HG03565 (cell line): ENCODE measurements around the gene GNG11.
"Not testable (repeated sequence)": the region's sequence is repeated elsewhere in the genome, so short reads cannot be mapped to it uniquely, and the experiment has no call there.

ENCODE experiments used
- ATAC-seq: cut with Tn5 transposase; IDR thresholded peaks from one replicate; pipeline ENCODE4 v1.9.1; 2021; ENCODE audit warnings: mild to moderate bottlenecking, moderate library complexity; ENCODE audit not compliant: unreplicated experiment

The GNG11 gene

GRCh38 chr7:93911242-93911641 lies 10.3 kb upstream of the GNG11 start:
- not testable (repeated sequence) for ATAC-seq

DNA sequence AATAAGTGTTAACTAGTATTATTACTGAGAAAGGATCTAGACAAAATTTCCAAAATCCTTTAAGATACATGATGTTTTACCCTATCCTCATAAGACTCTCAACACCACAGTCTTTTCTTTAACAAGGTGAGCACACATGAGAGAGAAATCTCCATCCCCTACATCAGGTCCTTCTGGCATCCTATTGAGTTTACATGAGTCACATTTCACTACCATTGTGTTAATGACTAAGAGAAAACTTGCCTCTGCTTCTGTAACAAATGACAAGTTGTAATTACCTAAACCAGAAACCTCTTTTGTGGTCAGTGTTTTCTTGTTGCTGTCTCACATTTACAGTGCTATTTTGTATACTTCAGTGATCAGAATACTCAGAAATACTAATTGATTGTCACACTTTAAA lies 9.9 kb upstream of the GNG11 start:
- ATAC-seq, result peak; percentile 72

- no peak for ATAC-seq
Measured at GRCh38 chr7:93913197-93913596, 8.3 kb upstream of the GNG11 start.

GRCh38 chr7:93914581-93915066 lies 6.9 kb upstream of the GNG11 start:
- no peak for ATAC-seq

- ATAC-seq, result not testable (repeated sequence)
Measured at GRCh38 chr7:93915206-93915842, 6.2 kb upstream of the GNG11 start.

- peak; percentile 38 for ATAC-seq
Measured at GRCh38 chr7:93915888-93916287, 5.6 kb upstream of the GNG11 start.

DNA sequence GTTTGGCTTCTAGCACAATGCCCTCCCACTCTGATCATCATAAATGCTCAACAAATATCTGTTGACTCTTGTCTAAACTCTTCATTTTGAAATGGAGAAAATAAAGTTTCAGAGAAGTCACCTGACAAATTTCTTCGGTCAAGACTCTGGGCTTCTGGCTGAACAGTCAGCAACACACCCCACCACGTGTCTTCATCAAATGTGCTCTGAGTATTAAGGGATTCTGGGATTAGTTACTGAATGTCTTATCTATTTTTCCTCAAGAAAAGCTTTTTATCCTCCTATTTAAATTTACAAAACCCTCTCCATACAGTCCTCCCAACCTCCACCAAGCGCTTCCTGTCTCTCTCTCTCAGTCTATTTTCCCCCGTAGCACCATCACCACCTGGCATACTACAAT lies 5.2 kb upstream of the GNG11 start:
- not testable (repeated sequence) for ATAC-seq

DNA sequence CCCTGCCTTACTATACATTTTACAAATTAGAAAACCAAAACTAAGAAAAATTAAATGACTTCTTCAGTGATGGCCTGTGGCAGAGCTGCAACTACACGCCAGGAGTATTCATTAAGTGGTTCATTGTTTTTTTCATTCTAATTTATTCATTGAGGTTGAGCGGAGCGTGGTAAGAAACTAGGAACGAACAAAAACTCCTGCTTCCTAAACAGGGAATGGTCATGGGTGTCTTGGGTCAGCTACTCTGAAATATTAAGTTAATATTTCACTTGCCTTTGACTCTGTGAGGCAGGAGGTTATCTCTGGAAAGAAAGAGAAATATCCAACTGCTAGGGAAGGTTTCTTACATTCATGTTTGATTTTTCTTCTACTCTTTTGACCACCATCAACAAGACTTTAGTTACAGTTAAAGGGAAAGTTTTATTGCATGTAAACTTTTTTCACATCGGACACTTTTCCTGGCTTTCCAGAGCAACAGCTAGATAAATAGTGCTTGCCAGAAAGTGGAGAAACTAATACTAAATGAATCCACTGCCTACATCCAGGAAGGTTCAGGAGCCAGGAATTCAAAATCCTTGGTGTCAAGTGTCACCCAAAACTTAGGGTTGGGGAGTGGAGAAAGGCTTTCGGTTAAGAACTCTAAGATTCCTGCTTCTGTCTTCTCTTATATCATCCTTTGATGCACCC lies 896 bp upstream of the GNG11 start:
- ATAC-seq, result no peak

- no peak for ATAC-seq
Measured at GRCh38 chr7:93921186-93921585, 349 bp upstream of the GNG11 start.

DNA sequence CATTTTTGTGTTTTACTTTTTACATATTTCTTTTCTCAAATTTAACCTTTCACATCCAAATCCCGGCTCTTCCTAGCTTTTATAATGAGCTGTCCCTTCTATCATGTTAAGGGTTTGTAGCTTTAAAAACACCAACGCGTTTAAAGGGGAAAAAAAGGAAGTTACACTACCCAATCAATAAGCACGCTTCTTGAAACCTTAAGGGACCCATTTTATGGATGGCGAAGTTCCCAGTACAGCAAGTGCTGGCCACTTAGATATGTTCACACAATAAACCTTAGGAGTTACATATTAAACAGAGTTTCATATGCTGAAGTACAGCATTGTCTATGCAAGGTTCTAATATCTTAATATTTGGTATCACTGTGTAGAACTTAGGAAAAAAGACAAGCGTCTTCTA lies 1.8 kb downstream of the GNG11 start:
- ATAC-seq, result no peak

DNA sequence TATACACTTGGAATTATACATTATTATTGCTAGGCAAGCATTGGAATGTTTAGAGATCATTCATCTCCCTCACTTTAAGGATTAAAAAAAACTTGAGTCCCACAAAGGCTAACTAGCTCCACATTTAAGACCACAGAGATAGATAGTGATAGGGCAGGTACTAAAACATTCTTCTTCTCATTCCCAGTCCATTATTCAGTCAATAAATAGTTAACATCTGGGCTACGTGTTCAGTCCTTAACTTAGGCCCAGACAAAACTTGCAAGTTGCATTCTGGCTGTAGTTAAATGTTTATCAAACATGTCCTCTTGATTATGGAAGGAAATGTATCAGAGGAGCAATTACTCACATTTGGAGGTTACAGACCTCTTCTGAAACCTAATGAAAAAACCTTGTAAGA lies 2.4 kb downstream of the GNG11 start:
- ATAC-seq, result no peak

DNA sequence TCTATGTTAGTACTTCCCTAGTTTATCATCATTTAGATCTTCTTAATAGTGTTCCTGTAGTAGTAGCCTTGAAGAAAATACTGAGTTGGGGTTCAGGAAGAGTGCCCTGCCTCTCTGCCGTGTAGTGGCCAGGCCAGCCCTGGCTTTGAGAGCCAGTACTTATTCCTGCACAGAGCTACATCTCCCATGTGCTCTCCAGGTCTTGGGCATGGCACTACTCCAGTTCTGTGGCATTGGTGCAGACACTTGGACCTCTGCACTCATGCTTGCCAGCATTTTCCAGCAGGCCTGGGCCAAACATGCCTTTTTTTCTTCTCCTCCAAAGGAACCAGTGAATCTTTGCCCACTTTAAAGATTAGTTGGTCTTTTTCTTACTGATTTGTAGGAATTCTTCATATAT lies 5.3 kb downstream of the GNG11 start:
- no peak for ATAC-seq

DNA sequence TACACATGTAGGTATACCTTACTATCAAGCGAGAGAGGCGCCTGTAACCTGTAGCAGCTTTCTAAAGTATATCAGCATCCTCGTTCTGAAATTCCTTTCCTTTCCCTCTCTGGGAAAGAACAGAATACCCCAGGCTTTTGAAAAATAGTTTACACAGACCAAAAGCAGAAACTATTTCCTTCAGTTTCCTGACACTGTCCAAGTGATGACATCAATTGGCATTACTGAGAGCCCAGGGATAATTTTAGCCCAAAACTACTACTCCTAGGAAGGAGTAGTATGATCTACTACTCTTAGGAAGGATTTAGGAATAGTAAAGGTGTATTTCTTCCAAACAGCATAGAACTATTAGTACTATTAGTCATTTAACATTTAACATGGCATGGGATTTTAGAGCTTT lies 6.0 kb downstream of the GNG11 start:
- no peak for ATAC-seq

DNA sequence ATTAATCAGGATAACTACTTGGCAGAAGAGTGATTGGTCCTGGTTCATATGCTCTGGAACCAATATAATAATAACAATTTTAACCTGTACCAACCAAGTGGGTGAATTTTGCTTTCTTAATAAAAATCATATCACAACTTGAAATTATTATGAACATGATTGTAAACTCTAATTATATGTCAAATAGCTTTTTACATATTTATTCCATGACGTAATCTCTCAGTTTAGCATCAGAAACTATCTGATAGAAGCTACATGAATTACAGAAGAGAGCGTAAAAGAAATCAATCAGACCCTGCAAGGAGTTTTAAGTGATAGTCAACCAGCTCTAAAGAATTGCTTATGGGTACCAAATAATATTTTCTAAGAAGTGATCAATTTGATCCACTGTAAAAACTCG lies 10.1 kb downstream of the GNG11 start:
- no peak for ATAC-seq

DNA sequence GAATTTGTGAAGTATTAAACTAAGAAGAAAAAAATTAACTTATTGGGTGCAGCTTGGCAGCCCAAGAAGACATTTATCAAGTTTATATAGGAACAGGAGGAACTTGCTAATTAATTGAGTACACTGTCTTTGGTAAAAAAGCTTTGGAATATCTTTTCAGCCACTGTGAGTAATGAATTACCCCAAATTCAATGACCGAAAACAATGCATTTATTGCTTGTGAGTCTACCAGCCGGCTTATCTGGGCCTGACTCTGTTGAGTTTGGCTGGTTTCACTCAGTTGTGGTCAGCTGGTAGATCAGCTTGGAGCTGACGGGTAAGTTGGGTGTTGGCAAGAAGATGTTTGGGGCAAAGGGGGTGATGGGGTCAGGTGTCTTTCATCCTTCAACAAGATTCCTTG lies 11.6 kb downstream of the GNG11 start:
- ATAC-seq, result no peak

GRCh38 chr7:93935102-93935501 lies 13.6 kb downstream of the GNG11 start:
- no peak for ATAC-seq

DNA sequence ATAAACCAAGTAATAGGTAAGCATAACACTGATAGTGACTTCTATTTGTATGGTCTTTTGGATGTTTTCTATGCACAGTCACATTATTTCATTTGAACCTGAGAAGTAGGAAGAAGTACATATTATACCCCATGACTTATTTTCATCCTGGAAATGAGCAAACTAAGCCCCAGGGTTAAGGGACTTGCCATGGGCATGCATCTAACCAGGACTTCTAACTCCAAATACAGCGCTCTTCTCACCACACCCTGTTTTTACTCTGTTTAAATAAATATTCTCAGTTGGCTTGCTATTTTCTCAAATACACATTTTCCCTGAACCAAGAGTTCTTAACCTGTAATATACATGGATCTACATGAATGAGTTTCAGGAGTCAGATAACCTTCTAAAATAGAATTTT lies 16.3 kb downstream of the GNG11 start:
- no peak for ATAC-seq

DNA sequence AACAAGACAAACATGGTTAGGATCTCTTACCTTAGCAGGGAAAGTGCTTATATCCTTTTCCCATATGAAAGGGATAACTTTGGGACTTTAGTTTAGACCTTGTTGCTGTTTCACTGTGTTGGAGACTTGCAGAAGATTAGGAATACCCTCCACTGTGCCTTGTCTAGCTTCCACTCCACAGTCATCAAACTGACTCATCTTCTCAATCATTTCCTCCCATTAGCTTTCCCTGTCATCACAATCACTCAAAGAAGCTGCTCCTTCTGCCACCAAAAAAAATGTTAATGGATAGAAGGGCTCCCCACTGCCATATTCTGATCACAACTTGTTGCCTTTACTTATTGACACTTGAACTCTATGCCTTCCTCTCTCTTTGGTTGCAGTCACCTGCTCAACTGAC lies 16.8 kb downstream of the GNG11 start:
- ATAC-seq, result no peak

DNA sequence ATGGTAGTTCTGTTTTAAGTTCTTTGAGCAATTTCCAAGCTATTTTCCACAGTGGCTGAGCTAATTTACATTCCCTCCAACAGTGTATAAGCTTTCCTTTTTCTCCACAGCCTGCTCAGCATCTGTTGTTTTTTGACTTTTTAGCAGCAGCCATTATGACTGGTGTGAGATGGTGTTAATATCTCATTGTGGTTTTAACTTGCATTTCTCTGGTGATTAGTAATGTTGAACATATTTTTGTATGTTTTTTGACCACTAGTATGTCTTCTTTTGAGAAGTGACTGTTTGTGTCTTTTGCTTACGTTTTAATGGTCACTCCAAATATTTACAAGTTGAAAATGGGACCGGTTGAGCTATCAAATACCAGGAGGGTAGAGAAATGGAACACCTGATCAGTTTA lies 20.4 kb downstream of the GNG11 start:
- ATAC-seq, result no peak

DNA sequence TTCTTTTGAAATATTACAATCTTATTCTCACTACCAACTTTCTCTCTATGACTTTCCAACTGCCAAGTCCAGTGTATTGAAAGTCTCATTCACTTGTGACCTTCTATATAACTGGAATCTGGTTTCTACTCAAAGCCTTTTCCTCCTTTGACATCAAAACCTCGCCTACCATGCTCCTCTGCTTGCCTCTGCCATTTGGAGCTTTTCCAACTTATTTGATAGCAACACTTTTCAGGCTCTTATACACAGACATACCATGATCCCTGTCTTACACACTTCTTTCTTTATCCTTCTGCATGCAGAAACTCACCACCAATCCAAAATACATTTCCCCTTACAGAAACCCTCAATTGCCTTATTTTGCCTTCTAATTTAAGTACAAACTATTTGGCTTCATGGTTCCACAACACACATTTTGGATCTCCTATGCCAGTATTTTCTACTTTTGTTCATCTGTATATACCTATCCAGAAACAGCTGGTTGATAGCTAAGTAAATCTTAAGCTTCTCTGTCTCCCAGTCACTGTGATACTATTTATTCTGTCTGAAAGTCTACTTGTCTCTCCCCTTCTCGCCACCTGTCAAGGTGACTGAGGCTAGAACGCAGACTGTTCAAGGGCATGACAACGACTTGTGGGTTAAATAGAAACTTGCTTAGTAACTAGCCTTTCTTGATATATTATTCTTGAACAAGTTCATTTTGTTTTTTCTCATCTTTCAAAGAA lies 22.4 kb downstream of the GNG11 start:
- no peak for ATAC-seq

GRCh38 chr7:93944673-93945072 lies 23.1 kb downstream of the GNG11 start:
- ATAC-seq, result no peak

DNA sequence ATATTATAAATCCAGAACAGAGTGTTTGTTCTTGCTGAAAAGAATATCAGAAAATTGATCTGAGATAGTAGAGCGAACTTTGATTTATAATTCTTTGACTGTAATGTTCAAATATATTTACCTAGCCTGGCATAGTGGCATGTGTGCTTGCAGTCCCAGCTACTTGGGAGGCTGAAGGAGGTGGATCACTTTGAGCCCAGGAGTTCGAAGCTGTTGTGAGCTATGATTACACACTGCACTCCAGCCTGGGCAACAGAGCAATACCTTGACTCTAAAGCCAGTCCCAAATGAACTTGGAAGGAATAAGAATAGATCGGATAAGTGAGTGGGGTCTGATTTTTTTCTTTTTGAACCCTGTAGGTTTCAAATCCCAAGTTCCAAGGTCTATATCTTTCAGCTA lies 23.5 kb downstream of the GNG11 start:
- no peak for ATAC-seq
